ENCODE results near the gene THAP7. TPM values are rescaled to one million over a fixed set of nuclear protein-coding genes. Genes with fewer than 3 reads are reported as not detected.

Gene THAP7
- total RNA-seq, 1 experiment from 2014 or later, result 24.6 TPM

GRCh38 chr22:20951151-20951931 lies 50.6 kb downstream of the THAP7 start:
- H3K9me3 Mint-ChIP-seq, result no peaks in the 10 kb centered on the region
- Histone ChIP-seq H2BK15ac (ENCODE audit: low read depth, low read length) (no peak overlapping the region), H2BK20ac (ENCODE audit: low read depth, low read length, poor library complexity, severe bottlenecking) (no peak overlapping the region), H3K79me2 (ENCODE audit: insufficient read depth, low read length) (peaks cover 11% of the 10 kb centered on the region; the same call in 1 of the 2 replicates), H3K56ac (ENCODE audit: insufficient read length, low read depth, low read length) (no peak overlapping the region), H4K8ac (replicated peaks; ENCODE audit: insufficient read length, low read depth, low read length) (no peak overlapping the region), H2AK5ac (ENCODE audit: insufficient read length, low read length) (no peak overlapping the region), H3K27me3 (ENCODE audit: insufficient read depth, low read length) (no peaks in the 10 kb centered on the region), H2AFZ (ENCODE audit: low read length) (no peak overlapping the region), H3K4me1 (ENCODE audit: insufficient read depth, low read length) (no peaks in the 10 kb centered on the region), H2BK5ac (ENCODE audit: insufficient read length, low read length) (no peak overlapping the region), H2BK12ac (ENCODE audit: insufficient read length, low read depth, low read length) (no peak overlapping the region), H3K9me3 (ENCODE audit: control insufficient read depth, low read depth, low read length) (no peaks in the 10 kb centered on the region), H3K4ac (ENCODE audit: low read depth, low read length) (no peak overlapping the region), H3K27ac (ENCODE audit: insufficient read length, low read depth, low read length) (no peak overlapping the region), H2BK120ac (ENCODE audit: low read depth, low read length, poor library complexity, severe bottlenecking) (no peak overlapping the region), H3K23me2 (ENCODE audit: insufficient read length, low read depth, low read length, poor library complexity, severe bottlenecking) (no peaks in the 10 kb centered on the region), H4K91ac (ENCODE audit: insufficient read length, low read depth, low read length) (no peak overlapping the region), H3K18ac (ENCODE audit: insufficient read length, low read depth, low read length) (no peak overlapping the region), H4K20me1 (ENCODE audit: control insufficient read depth, insufficient read depth, insufficient read length) (no peaks in the 10 kb centered on the region), H3K23ac (ENCODE audit: insufficient read length, low read depth, low read length) (no peak overlapping the region), H3T11ph (ENCODE audit: low read length) (no peak overlapping the region), H3K9ac (ENCODE audit: extremely low read depth, insufficient read length, low read length) (no peak overlapping the region), H3K14ac (ENCODE audit: insufficient read depth, low read length) (no peak overlapping the region), H4K5ac (ENCODE audit: insufficient read length, low read depth, low read length) (no peak overlapping the region), H3K79me1 (ENCODE audit: insufficient read depth, low read depth, low read length, poor library complexity, severe bottlenecking) (peaks cover 7% of the 10 kb centered on the region), H3K4me2 (ENCODE audit: insufficient read depth, insufficient read length, low read length) (no peak overlapping the region)
- WGBS (ENCODE audit: extremely low coverage, insufficient read length, low lambda C conversion rate), result no CpG with 5 or more reads among the region's 10 CpGs
- H3K27ac Mint-ChIP-seq, result peak overlapping the region in 1 of 3 experiments; percentile 36; a peak in 1 of 7 replicates
- peaks cover 6 to 13% of the 10 kb centered on the region in 2 experiments for H3K4me1 Mint-ChIP-seq
- TF ChIP-seq CTCF (conservative IDR thresholded peaks at IDR 0.05), result no peak
- peaks cover under 1% of the 10 kb centered on the region; the same call in 1 of the 2 replicates for H3K27me3 Mint-ChIP-seq (ENCODE audit: low read depth)
- DNase-seq, result no peak
- H3K36me3 Mint-ChIP-seq (ENCODE audit: insufficient read depth in 1 of 3, low read depth in 3 of 3), result peaks cover 23 to 57% (median 57%) of the 10 kb centered on the region in 3 experiments; a peak in 6 of 7 replicates
- H3K4me3 Mint-ChIP-seq, result no peak overlapping the region

Measured in H9 (cell line).